ENCODE results near the gene DUSP7.

The DUSP7 gene

DNA sequence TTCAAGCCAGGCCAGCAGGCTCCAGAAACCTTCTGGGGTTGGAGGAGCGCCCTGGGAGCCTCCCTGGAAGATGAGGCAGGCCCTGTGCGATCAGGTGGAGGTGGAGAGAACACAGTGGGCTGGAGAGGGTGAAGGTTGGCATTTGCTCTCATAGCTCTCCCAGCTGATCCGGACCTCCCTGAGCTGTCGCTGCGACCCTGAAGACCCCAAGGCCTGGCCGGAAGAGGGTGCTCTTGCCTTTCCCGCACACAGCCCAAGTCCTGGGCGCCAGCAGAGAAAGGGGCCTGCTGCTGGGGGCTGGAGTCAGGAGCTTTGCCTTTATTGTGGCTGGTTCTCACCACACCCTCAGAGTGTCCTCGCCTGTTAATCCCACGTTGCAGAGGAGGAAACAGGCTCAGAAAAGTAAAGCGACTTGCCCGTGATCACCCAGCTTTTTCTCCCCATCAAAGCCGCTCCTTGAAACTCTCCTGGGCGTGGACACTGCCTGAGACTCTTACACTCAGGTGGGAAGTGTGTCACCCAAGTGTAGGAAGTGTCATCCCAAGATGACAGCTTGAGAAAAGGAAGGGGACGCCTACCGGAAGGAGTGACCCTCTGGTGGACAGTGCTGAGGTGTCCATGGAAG lies 52.1 kb downstream of the DUSP7 start:
- DNase-seq: no peak

DNA sequence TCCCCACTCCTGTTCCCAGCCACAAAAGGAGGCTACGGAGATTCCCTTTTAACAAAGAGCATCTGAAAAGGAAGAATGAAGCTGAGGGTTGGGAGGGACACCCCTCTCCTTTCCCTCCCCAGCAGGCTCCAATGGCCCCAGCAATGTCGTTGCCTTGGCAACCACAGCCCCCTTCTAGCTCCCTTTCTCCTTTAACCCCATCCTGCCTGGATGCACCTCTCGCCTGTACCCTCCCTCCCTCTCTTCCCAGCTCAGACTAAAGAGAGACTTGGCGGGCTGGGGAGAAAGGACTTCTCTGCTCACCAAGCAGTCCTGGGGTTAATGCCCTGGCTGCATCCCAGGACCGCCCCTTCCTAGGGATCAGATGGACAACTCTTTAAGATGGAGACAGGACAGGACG lies 53.6 kb downstream of the DUSP7 start:
- no peak for DNase-seq

DNA sequence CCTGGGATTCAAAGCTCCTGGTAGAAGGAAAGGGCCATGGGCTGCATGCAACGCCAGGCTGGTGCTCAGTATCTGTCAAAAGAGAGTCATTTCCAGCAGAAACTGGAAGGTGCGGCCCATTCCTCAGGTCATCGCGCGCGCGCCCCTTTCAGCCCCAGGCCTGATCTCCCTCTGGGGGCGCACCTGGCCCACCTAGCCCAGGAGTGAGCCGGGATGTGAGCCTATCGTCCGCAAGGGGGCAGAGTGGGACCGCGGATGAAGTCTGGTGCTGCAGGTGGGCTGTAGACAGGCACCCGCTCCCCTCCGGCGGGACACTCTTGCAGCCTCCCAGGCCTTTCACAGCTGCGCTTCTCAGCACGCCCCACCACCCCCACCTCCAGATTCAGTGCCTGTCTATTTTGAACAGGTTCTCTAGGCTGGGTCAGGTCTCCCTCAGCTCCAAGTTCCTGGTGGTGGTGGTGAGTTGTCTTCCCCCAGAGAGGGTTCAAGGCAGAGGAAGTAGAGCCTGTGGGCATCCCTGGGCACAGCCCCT lies 54.9 kb downstream of the DUSP7 start:
- peak; percentile 77 for DNase-seq

DNA sequence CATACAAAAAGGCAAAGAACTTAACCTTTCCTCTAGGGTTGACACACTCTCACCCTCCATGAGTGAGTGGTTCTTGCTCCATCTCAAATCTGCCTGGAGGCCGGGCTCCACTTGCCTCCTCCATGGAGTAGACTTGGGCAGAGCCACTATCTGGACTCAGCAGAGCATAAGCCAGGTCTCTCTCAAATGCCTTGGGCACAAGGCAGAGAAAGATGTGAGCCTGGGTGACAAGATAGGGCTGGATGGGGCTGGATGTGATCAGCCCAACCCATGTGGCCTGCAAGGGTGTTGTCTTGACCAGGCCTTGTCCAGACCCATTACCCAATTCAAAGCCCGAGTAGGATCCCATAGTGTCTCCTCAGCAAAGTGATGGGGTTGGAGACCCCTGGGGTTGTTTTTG lies 56.5 kb downstream of the DUSP7 start:
- no peak for DNase-seq

Data from stimulated activated naive CD4-positive, alpha-beta T cell treated with Interleukin-2 at 50 U/mL for 16 hours (primary cell).